Ureter (tissue), 1 donor: Measurements from ENCODE around the gene NDUFC2. TPM values are rescaled to one million over a fixed set of nuclear protein-coding genes. Genes with fewer than 3 reads are reported as not detected.
"Not testable (repeated sequence)": the region's sequence is repeated elsewhere in the genome, so short reads cannot be mapped to it uniquely, and the experiment has no call there.

Experiments
- DNase-seq: peaks from one replicate; pipeline ENCODE4 v3.0.0-alpha.2; 2020; ENCODE audit warnings: low spot score
- total RNA-seq: library from RNA; stranded (reverse); gene quantifications from one replicate; pipeline ENCODE4 v1.2.4, GENCODE V29; 2023
- donor health status: DM: yes; HTN: yes; CAD: no.

NDUFC2 gene
- total RNA-seq, 1 donor from 2014 or later: 146 TPM

DNA sequence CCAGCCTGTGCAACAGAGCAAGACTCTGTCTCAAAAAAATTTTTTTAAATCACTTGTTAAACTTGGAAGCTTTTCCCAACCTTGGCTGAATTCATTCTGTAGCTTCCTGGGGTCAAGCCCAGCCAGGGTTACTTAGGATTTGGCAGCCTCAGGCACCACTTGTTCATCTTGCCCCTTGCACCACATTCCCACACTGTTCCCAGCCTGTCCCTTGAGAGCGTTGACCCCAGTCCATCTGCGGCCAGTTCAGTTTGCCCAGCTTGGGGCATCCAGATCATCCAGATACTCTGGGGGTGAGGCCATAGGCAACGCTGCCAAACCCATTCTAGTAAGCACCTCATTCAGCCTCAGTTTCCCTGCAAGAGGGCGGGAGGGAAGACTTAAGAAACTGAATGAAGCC lies 24.7 kb downstream of the NDUFC2 start:
- no peak for DNase-seq

GRCh38 chr11:78050964-78051831 lies 28.5 kb downstream of the NDUFC2 start:
- no peak for DNase-seq

DNA sequence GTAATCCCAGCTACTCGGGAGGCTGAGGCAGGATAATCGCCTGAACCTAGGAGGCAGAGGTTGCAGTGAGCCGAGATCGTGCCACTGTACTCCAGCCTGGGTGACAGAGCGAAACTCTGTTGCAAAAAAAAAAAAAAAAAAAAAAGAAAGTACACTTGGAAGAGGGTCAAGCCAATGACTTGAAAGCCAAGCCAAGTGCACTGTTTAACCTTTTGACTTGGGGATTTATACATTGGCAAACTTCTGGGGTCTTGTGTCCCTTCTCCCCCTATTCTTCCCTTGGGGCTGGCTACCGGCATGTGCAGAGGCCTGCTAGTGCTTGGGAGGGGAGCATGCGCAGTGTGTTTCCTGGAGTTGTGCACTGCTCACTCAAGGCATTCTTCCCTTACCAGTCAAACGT lies 30.3 kb downstream of the NDUFC2 start:
- DNase-seq: no peak

DNA sequence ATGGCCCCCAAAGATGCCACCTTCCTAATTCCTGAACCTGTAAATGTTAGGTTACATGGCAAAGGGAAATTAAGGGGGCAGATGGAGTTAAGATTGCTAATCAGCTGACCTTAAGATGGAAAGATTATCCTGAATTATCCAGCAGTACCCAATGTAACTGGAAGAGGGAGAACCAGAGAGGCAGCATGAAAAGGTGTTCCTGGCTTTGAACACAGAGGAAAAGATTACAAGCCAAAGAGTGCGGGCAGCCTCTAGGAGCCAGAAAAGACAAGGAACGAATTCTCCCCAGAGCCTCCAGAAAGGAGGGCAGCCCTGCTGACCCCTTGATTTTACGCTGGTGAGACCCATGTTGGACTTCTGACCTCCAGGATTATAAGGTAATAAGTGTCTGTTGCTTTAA lies 31.1 kb downstream of the NDUFC2 start:
- no peak for DNase-seq

GRCh38 chr11:78046486-78046854 lies 33.2 kb downstream of the NDUFC2 start:
- DNase-seq: no peak

DNA sequence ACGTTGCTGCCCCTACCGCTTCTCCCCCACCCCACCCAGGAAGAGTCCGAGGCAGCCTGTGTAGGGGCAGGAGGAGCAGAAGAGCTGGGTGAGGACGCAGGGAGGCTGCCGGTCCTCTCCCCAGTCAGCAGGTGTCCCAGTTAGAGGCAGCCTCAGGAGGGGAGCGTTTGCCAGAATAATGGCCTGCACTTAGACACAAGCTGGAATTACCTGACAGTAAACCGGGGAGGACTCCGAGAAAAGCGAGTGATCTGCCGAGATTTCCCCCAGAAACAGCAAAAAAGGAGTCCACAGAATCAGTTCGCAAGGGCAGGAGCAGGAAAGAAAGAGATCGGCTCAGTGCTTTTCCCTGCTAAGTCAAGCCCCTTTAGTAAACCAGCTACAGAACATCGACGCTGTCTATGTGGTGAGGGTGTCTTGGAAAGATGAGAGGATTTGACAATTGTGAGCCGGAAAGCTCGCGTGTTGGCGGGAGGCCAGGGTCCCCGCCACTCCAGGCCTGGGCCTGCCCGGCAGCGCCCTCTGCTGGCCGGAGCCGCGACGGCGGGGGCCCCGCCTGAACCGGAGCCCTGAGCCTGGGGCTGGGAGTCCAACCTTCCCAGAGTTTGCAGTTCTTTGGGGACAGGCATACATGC lies 33.7 kb downstream of the NDUFC2 start:
- peak; percentile 77 for DNase-seq

DNA sequence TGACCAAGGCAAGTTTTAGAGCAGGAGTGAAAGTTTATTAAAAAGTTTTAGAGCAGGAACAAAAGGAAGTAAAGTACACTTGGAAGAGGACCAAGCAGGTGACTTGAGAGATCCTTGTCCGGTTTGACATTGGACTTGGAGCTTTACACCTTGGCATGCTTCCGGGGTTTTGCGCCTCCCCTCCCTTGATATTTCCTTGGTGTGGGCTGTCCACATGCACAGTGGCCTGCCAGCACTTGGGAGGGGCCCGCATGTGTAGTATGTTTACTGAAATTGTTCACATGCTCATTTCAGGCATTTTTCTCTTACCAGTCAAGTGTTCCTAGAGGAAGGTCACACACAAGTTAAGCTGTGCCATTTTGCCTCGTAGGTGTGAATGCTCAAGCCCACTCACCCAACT lies 35.0 kb downstream of the NDUFC2 start:
- no peak for DNase-seq

GRCh38 chr11:78041843-78042440 lies 37.7 kb downstream of the NDUFC2 start:
- no peak for DNase-seq

- DNase-seq: not testable (repeated sequence)
Observed at GRCh38 chr11:78041380-78041719, 38.3 kb downstream of the NDUFC2 start.

DNA sequence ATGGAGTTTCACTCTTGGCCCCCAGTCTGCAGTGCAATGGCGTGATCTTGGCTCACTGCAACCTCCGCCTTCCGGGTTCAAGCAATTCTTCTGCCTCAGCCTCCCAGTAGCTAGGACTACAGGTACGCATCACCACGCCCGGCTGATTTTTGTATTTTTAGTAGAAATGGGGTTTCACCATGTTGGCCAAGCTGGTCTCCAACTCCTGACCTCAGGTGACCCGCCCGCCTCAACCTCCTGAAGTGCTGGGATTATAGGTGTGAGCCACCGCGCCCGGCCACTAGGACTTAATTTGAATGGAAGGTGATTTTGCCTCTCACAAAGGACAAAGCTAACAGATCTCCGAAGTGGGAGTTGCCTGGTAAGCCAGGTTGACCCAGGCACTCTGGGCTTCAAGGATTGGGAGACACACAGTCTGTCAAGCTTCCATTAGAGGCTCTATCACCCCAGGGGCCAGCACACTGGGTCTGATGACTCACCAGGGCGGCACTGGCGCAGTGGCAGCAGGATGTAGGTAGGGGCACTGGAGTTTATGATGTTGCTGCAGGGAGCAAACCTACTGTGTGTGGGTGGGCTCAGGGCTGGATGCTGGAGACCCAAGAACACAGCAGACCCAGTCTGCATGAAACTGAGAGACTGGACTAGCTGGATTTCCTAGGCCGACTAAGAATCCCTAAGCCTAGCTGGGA lies 38.8 kb downstream of the NDUFC2 start:
- no peak for DNase-seq

- peak; percentile 73 for DNase-seq
Observed at GRCh38 chr11:78039919-78040671, 39.6 kb downstream of the NDUFC2 start.

DNA sequence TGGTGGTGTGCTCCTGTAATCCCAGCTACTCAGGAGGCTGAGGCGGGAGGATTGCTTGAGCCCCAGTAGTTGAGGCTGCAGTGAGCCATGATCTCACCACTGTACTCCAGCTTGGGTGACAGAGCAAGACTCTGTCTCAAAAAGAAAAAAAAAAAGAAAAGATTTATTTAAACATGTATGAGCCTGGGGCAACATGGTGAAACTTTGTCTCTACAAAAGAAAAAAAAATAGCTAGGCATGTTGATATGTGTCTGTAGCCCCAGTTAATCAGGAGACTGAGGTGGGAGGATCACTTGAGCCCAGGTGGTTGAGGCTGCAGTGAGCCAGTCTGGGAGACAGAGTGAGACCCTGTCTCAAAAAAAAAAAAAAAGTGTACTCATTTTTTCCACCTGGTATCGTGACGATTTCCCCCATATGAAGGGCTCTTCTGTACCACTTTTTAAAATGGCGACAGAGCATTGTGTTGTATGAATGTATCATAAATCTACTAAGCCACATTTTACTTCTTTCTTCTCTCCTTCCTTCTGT lies 40.2 kb downstream of the NDUFC2 start:
- no peak for DNase-seq

- no peak for DNase-seq
Observed at GRCh38 chr11:78038697-78039313, 40.9 kb downstream of the NDUFC2 start.

DNA sequence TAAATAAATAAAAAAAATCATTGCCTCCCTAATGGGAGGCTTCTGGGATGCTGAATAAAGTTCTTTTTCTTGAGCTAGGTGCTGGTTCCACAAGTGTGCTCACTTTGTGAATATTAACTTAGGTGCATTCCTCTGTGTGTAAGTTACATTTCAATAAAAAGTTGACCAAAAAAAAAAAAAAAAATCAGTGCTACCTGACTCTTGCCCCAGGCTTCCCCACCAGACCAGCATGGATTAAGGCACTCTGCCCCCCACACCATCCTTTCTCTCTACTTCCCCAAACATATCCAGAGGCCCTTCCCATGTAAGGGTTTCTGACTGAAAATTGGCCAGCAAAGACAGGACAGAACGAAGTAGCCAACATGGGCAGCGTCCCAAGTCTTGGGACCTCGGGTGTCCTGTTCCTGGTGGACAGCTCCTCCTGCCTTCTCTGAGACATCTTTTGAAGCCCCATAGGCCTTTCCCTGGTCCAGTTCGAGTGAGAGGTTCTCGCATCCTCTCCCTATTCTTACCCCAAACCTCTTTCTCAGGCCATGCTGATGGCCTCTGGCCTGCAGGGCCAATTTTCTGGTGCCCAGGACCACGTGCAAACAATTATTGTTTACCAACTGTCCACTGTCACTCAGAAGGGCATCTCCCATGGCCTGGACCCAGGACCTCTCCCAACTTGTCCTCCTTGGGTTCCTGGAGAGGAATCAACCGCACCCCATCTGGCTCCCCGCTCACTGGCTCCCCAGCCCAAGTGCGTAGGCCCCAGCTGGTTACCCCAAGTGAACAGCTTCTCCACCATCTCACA lies 41.6 kb downstream of the NDUFC2 start:
- DNase-seq: no peak

DNA sequence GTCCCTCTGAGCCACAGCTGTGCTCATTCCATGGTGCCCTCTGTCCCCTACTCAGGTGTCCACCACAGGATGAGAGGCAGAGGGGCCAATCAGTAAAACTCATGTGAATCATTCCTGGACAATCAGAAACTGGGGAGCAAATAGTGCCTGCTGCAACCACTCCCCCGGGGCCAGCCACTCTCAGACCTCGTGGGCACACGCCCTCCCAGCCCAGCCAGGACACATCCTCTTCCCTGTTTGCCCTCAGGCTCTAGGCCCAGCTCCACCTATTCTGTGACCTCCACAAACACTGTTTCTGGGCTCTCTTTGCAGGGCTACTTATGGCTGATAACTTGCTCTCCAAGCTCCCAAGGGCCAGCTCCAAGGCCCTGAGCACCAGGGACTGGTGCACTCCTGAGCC lies 42.6 kb downstream of the NDUFC2 start:
- peak; percentile 51 for DNase-seq

DNA sequence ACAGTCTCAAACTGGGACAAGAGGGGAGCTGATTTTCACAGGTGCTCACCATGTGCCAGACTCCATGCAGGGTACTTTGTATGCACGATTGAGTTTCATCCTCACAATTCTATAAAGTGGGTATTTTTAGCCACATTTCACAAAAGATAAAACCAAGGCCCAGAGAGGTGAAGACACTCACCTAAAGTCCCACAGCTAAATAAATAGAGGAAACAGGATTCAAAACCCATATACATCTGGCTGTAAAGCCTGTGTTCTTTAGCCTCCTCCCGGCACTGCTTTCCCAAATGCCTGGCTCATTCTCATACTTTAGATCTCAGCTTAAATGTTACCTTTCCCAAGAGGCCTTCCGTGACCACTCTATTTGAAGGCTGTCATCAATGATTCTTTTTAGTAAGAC lies 43.3 kb downstream of the NDUFC2 start:
- no peak for DNase-seq

DNA sequence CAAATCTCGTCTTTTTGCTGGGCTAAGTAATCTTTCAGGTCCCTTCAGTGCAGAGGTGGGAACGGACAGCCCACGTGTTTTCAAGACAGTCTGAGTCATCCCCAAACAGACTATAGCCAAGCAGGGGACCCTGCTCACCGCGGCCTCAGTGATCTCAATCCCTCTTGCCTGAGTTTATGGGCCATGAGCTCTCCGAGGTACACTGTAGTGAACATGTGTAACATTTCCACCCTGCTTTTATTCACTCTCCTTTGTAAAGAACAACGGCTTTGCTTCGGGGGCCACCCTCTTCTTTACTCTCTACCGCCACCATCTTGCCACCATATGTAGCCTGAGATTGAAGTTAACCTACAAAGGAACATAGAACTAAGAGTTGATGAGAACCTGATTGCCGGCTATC lies 45.0 kb downstream of the NDUFC2 start:
- DNase-seq: no peak

DNA sequence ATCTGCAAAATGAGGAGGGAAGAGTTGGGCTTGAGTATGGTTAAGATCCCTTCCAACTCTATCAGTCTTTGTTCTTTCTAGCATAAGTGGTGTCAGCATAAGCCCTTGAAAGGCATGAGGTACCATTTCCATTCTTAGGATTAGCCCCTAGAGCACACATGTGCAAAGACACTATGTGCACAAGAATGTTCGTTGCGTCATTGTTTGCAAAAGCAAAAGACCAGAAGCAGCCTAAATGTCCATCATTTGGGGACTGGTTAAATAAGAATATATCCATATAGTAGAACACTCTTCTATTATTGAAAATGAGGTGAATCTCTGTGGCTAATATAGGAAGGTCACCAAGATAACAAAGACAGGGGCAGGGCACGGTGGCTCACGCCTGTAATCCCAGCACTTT lies 46.6 kb downstream of the NDUFC2 start:
- no peak for DNase-seq

- no peak for DNase-seq
Observed at GRCh38 chr11:78032090-78032489, 47.6 kb downstream of the NDUFC2 start.

GRCh38 chr11:78031629-78032028 lies 48.0 kb downstream of the NDUFC2 start:
- DNase-seq: no peak
